ENCODE measurements around the gene RBMS3.

RBMS3 gene

DNA sequence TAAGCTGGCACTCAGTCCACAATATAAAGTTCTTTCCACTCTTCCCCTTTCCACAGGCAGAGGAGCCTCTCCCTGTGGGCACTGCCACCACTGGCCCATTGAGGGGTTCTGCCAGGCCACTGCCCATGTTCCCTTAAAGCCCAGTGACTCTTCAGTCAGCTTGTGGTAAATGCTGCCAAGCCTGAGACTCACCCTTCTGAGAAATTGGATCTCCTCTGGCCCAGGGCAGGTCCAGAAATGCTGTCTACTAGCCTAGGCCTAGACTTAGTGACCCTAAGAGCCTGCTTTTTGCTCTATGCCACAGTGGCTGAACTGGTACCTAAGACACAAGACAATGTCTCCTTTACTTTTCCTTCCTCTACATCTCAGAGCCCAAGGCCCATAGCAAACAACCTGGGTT lies 295.8 kb downstream of the RBMS3 start:
- DNase-seq (ENCODE audit: low spot score) = no peak

DNA sequence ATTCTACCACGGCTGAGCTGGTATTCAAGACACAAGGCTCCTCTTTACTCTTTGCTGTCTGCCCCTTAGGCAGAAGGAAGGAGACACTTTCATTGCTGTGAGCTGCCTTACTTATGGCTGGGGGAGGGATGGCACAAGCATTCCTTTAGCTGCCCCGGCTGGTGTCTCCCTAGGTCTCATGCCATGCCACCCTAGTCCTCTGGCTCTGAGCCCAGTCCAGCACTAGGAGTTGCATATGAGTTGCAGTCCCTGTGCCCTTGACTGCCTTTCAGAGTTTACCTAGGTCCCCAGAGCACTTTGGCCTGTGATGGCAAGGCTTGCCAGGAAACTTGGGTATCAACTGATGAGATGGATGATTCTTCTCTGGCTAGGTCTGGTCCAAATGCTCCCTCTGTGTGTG lies 296.4 kb downstream of the RBMS3 start:
- DNase-seq (ENCODE audit: low spot score) = no peak

DNA sequence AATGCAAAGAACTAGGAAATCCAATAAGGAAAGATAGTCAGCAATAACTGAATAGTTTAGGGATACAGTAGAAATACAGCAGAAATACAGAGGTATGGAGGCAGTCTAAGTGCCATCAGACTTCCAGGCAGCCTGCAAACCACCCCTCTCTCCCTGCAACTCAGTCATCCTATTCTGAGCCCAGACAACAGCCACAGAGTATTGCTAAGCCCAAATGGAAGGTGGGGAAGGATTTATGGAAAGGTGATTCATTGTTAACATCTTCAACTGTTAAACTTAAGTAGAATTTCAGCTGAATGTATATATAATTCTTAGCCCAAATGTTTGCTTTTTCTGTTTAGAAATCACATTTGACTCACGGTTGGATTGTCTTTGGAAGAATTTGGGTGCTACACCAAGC lies 300.4 kb downstream of the RBMS3 start:
- no peak for DNase-seq (ENCODE audit: low spot score)

DNA sequence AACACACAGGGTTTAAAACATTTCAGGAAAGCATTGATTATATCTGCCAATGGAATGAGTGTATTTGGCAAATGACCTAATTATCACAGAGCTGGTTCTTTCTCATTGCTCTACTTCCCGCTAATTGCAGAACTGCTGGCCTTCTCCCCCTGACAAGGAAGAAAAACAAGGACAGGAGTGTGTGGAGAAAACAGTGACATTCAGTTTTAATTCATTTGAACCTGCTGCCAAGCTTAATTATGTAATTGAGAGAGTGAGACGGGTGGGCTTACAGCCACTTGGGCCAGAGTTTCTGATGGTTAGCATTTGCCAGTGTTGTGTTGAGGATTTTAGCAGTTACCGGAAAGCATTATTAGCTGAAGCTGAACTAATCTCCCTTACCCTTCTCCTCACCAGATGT lies 301.4 kb downstream of the RBMS3 start:
- no peak for DNase-seq (ENCODE audit: low spot score)

DNA sequence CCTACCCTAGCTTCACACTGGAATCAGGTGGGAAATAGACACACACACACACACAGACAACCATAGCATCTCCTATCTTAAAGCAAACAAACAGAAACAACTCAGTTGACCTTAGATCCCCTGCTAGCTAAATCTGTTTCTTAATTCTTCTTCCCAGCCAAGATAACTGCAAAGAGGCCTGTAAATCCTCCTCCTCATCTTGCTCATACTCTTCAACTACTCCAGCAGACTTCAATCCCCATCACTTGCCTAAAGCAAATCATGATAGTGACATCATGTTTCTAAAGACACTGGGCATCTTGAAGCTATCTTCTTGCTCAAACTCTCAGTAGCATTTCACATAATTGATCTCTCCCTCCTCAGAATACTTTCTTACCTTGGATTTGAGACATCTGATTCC lies 303.0 kb downstream of the RBMS3 start:
- DNase-seq (ENCODE audit: low spot score) = no peak

DNA sequence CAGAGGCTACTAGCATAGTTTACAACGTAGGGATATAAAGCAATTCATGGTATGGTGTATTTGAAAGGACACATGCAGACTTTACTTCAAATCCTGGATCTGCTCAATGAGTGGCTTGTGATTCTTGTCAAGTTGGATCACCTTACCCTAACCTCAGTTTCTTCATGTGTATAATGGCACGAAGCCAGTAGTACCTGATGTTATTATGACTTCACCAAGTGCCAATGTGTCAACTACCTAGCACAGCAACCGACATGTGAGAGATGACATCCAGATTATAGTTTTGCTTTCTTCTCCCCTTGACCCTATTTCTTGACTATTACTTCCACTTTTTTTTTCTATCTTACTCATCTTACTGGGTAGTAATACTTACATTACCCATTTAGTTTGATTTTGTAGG lies 304.5 kb downstream of the RBMS3 start:
- DNase-seq (ENCODE audit: low spot score) = no peak

DNA sequence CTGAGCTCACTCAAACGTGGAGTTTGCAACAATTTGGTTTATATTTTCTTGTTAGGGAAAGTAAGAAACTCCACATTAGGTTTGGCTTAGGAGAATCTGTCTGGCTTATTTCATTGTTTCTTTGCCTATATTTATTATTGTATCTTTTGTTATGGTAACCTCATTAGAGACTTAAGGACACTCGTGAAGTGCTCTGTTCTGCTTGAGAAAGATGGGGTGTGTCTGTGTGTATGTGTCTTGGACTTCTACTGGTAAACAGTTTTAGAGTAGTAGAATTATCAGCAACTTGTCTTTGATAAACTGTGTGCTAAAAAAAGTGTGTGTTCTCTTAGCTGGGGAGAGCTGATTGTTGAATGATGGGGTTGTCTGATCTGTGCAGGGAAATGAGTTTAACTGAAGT lies 306.5 kb downstream of the RBMS3 start:
- DNase-seq (ENCODE audit: low spot score) = no peak

DNA sequence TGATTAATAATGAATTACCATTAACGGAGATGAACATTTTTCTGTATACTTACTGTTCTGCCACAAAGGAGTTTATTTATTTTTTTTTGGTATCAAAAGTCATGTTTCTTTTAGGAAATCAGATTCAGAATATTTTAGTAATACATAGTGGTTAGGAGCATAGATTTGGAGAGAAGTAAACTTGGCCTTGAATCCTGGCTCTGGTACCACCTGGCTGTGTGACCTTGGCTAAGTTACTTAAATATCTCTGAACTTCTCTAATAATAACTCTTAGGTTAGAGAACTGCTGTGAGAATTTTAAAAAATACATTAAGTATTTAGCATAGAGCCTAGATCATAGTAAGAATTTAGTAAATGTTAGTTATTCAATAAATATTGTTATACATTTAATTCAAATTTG lies 309.1 kb downstream of the RBMS3 start:
- no peak for DNase-seq (ENCODE audit: low spot score)

DNA sequence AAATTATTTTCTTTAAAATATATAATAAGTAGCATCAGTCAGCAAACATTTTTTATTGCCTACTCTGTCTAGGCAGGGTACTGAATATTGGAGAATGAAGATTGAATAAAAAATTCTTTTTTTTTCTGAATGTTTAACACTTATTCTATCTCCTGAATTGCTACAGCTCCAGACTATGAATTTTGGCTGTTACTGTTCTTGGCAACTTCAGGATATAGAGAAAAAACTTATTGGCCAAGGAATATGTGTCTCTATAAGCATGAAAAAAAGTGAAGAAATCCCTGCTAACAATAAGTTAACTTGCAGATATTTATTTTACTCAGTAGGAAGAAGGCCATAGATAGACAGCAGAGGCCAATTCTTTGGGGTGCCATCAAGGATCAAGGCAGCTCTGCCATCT lies 309.6 kb downstream of the RBMS3 start:
- no peak for DNase-seq (ENCODE audit: low spot score)

DNA sequence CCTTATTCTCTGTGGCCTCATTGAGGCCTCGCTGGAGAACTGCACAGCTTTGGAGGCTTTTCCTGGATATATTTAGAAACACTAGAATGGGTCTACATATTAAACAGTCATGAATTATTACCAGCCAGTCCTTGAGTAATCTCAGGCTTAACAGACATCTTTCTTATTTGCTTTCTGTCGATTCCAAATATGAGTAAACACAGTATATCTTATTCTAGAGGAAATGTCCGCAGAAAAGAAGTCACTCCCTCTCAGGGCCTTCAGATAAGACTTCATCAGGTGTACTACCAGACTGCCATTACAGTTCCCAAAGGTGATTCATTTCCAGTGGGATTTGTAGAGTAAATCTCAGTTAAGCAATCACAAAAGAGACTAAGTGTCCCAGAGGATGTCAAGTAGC lies 310.7 kb downstream of the RBMS3 start:
- DNase-seq (ENCODE audit: low spot score) = no peak

DNA sequence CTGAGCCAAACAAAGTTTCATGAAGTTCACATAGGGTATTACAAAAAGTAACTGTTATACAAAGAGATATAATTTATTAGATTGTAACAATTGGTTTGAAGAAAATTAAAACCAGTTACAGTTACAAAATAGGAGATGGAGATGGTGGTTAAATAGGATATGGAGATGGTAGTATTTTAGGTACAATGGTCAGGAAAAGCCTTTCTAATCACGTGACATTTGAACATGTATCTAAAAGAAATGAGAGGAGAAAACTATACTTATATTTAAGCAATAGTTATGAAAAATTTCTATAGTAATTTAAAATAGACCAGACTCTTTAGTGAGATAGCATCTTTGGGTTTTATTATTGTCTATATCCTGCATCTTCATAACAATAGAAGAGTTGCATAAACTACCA lies 312.9 kb downstream of the RBMS3 start:
- DNase-seq (ENCODE audit: low spot score) = no peak

DNA sequence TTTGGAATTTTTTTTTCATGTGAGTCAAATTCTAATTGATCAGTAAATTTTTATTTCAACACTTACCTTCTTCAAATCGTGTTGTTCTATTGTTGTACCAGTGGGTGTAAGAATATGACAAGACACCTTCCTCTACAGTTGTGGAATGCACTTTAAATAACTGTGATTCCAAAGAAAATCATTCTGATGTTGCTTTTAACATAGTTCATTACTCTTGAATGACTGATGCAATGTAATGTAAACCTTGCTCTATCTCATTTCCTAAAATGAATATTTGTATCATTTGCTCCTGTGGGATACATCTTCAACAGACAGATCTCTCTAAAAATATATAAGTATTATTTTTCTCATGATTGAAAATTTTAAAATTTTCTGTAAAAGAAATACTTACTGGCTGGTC lies 313.4 kb downstream of the RBMS3 start:
- no peak for DNase-seq (ENCODE audit: low spot score)

DNA sequence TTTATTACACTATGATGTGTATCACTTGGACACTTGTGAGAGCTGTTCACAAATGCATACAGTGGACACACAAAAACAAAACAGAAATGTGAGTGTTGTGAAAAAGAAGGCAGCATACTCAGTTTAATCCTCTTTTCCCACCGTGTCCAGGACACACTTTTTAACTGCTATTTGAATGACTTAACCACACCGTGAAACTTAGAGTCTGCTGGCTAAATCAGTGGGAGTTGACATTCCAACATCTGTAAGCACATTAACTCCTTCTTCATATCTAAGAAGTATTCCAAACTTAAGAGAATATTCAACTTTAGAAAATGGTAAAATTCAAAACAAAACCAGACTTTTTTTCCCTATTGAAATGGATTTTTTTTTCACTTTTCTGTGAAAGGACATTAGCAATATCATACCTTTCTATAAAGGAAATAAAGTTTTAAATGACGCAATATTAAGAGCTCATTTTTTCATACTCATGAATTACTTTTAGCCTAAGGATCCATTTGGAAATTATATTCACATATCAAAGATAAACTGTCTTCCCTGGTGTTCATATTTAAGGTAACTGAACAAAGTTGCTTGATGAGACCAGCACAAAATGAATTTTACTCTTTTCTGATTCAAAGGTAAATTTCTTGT lies 316.6 kb downstream of the RBMS3 start:
- no peak for DNase-seq (ENCODE audit: low spot score)

DNA sequence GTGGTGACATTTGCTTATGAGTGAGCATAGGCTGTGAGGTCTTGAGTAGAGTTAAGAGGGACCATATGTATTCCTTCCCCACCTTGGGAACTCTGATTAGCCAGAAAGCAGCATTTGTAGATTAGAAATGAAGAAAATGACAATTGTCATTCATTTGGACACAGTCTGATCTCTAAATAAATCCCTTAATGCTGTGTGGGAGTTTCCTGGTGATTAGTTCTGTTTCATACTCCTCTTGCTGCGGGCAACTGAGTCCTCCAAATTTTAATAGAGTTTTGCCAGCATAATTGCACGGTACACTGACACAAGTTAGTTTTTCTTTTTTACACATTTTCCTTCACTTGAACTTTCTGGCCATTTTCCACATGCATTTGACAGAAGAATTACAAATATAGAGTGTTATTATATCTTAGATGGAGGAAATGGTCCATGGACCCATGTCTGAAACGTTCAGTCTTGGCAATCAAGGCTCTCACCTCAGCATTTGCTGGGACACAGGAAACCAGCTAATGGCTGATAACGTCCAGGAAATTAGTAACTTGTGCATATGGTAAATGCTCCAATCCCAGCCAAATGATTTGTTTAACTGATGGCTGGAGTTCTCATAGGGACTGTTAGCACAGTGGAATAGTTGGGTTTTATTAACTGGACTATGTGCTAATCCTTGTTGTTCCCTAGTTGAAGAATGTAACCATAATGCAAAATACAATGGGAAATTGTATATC lies 321.2 kb downstream of the RBMS3 start:
- no peak for DNase-seq (ENCODE audit: low spot score)

DNA sequence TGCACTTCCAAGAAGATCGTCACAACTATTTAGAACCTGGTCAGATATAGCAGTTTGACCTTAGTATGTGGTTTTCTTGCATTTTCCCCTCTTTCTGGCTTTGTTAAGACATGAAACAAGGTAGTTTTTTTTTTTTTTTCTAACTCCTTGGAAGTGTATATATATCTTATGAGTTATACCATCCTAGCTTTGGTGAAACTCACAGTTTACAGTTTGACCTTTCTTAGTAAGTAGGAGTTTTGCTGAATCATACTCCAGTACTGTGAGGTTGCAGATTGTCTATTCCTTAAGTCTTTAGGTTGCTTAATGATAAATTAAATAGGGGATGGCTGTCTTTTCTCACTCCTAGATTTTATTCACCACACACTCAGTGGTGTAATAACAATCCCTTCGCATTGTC lies 325.0 kb downstream of the RBMS3 start:
- DNase-seq (ENCODE audit: low spot score) = peak; percentile 3

DNA sequence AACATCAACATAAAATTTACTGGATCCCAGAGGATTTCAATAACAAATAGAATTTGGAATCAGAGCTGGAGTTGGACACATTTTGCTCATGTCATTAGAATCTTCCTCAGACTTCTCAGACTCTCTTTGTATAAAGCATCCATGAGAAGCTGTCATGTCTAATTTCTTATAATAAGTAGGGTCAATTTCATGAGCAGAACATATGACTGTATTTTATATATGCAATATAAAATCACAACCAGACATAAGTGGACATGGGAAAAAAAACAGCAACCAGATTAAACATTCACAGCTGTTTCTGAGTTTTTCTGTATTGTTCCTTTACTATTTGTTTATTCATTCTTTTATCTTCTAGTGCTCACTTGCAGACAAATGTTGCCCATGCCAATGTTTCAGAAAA lies 325.5 kb downstream of the RBMS3 start:
- no peak for DNase-seq (ENCODE audit: low spot score)

DNA sequence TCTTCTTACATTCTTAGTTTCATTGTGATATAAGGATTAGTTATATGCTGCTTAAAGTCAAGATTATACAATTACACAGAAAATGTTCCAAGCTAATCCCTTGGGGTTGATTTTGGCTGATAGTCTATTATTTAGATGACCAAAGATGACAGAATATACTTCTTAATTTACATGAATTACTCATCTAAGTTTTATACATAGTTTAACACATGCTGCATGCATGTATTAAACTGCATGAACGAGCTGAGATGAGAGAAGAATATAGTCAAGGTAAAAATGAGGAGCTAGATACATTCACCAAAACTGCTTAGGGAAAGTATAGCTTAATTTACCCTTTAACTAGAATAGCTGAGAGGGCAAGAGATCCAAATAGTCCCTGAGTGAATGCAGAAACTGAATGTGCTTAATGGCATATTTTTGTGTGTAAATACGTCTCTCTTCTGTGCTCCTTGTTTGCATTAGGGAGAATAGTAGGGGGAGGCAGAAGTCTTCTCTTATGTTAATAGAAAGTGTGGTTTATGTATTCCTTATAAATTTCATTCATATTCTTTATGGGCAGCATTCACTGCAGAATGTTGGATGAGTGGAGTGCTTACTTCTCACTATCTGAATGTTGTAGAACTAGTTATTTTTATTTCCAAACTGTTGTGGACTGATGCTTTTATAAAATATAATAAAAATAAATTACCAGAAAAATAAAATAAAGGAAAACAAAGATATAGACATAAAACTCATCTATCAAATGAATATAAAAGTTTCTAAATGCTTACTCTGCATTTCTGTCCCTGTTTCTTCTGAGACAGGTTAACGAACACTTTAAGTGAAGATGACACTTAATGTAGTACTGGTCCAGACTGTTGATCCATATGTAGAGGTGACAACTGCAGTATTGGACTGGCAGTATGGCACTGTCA lies 327.8 kb downstream of the RBMS3 start:
- DNase-seq (ENCODE audit: low spot score) = no peak

DNA sequence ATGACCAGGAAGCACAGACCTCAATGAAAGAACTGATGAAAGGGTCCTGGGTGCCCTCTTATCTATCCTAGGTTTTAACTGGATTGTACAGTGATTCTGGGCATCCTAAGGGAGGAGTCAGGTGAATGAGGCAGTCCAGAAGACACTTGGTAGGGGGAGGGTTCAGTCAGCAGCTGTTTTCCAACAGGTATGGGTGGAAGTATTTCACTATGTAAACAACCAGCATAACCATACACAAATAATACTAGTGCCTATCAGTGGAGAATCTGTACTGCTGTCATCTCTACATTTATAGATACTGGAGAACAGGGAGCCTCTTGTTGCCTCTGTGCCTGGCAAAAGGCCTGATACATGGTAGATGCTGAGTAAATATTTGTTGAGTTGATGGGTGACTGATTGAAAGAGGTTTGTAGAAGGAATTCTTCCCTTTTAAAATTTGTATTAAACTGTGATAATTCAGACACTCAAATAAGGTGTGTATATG lies 328.5 kb downstream of the RBMS3 start:
- DNase-seq (ENCODE audit: low spot score) = no peak

DNA sequence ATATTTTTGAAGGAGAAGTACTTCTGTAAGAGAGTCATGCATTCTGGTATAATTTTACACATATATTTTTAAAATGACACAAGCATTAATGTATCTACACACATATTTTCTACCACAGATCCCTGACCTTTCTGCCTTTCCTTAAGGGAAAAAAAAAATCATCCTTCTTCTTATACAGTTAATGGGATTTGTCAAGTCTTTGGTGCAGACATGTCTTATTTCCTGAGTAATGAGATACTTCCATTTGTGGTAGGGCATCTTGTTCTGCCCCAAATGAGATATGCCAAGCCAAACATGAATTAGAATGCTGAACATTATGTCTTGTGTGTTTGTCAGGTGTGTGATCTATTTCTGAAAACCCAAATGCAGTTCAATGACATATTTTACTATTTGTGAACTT lies 329.9 kb downstream of the RBMS3 start:
- no peak for DNase-seq (ENCODE audit: low spot score)

DNA sequence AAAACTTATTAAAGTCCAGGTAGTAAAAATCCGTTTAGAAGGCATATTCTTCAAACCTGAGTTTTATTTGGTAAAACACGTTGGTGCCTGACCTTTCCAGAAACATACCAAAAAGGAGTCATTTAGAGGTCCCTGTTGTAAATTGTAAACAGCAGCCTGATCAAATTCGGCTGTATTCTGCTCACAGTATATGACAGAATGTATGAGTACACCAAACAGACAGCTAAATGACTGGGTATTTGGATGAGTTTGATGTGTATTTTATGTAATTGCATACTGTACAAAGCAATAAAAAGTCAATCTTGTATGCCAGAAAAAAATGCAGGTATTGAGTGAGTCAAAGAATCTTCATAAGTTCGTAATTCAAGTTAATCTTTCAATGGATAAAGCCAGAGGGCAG lies 330.4 kb downstream of the RBMS3 start:
- no peak for DNase-seq (ENCODE audit: low spot score)

DNA sequence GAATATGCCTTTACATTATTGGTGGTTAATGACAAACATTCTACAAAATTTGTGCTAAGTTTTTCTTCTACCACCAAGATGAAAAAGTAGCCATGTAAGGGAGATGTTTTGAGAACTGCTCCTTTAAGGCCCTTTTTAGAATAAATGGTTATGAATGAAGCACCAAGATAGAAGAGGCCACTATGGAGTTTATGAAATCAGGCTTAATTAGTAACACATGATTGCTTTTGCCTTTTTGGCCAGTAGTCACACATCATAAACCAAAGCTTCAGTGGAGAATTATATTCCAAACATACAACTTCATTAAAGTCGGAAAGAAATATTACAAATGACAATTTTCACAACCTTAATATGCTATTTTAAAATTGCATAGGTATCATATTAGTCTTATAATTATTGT lies 331.7 kb downstream of the RBMS3 start:
- no peak for DNase-seq (ENCODE audit: low spot score)

DNA sequence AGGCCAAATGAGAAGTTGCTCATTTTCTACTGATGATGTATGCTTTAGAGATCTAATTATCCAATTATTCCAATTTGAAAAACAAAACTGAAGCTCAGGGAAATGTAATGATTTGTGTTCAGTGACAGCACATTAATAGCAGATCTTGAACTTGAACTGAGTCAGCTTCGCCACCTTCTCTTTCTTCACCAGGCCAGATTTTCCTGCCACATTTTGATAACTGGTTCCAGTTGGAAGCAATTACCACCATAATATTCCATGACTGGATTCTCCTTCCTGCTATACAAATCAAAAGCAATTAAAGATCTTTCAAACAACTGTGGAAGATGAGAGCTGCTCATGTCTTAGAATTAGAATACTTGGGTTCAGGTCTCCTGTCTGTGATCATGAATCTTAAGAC lies 334.1 kb downstream of the RBMS3 start:
- DNase-seq (ENCODE audit: low spot score) = no peak

Data from hepatic stellate cell (primary cell).